ENCODE measurements around the gene P4HA3.

DNA sequence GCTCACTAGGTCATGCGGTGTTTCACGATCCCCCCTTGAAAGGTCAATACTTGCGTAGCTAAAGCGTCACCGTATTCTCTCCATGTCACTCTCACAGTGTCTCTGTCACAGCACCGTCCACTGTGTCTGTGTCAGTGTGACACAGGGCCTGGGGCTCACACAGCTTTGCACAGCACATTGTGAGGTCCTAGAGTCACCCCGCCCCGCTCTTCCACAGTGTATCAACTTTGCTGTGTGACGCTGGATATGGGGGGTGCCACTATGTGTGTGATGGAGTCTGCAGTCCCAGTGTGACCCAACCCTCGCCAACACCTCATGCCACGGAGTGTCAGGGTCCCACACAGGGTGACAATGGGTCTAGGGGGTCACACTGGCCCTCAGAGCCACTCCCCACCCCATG is 583 bp downstream of the P4HA3 start:
- no peak for TF ChIP-seq CREM (CRISPR knock-in tag; IDR thresholded peaks at IDR 0.05)
- TF ChIP-seq, protein P1, sequence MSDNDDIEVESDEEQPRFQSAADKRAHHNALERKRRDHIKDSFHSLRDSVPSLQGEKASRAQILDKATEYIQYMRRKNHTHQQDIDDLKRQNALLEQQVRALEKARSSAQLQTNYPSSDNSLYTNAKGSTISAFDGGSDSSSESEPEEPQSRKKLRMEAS (CRISPR knock-in tag; IDR thresholded peaks at IDR 0.05) = no peak
- TF ChIP-seq SP1 (CRISPR knock-in tag; conservative IDR thresholded peaks at IDR 0.05) = no peak
- TF ChIP-seq ZNF121 (CRISPR knock-in tag; IDR thresholded peaks at IDR 0.05) = no peak
- TF ChIP-seq, protein P2, sequence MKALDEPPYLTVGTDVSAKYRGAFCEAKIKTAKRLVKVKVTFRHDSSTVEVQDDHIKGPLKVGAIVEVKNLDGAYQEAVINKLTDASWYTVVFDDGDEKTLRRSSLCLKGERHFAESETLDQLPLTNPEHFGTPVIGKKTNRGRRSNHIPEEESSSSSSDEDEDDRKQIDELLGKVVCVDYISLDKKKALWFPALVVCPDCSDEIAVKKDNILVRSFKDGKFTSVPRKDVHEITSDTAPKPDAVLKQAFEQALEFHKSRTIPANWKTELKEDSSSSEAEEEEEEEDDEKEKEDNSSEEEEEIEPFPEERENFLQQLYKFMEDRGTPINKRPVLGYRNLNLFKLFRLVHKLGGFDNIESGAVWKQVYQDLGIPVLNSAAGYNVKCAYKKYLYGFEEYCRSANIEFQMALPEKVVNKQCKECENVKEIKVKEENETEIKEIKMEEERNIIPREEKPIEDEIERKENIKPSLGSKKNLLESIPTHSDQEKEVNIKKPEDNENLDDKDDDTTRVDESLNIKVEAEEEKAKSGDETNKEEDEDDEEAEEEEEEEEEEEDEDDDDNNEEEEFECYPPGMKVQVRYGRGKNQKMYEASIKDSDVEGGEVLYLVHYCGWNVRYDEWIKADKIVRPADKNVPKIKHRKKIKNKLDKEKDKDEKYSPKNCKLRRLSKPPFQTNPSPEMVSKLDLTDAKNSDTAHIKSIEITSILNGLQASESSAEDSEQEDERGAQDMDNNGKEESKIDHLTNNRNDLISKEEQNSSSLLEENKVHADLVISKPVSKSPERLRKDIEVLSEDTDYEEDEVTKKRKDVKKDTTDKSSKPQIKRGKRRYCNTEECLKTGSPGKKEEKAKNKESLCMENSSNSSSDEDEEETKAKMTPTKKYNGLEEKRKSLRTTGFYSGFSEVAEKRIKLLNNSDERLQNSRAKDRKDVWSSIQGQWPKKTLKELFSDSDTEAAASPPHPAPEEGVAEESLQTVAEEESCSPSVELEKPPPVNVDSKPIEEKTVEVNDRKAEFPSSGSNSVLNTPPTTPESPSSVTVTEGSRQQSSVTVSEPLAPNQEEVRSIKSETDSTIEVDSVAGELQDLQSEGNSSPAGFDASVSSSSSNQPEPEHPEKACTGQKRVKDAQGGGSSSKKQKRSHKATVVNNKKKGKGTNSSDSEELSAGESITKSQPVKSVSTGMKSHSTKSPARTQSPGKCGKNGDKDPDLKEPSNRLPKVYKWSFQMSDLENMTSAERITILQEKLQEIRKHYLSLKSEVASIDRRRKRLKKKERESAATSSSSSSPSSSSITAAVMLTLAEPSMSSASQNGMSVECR (CRISPR knock-in tag; IDR thresholded peaks at IDR 0.05; ENCODE audit: borderline replicate concordance) = no peak
- TF ChIP-seq, protein P3, sequence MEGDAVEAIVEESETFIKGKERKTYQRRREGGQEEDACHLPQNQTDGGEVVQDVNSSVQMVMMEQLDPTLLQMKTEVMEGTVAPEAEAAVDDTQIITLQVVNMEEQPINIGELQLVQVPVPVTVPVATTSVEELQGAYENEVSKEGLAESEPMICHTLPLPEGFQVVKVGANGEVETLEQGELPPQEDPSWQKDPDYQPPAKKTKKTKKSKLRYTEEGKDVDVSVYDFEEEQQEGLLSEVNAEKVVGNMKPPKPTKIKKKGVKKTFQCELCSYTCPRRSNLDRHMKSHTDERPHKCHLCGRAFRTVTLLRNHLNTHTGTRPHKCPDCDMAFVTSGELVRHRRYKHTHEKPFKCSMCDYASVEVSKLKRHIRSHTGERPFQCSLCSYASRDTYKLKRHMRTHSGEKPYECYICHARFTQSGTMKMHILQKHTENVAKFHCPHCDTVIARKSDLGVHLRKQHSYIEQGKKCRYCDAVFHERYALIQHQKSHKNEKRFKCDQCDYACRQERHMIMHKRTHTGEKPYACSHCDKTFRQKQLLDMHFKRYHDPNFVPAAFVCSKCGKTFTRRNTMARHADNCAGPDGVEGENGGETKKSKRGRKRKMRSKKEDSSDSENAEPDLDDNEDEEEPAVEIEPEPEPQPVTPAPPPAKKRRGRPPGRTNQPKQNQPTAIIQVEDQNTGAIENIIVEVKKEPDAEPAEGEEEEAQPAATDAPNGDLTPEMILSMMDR (IDR thresholded peaks at IDR 0.05) = no peak
- TF ChIP-seq, protein P4, sequence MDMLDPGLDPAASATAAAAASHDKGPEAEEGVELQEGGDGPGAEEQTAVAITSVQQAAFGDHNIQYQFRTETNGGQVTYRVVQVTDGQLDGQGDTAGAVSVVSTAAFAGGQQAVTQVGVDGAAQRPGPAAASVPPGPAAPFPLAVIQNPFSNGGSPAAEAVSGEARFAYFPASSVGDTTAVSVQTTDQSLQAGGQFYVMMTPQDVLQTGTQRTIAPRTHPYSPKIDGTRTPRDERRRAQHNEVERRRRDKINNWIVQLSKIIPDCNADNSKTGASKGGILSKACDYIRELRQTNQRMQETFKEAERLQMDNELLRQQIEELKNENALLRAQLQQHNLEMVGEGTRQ (CRISPR knock-in tag; IDR thresholded peaks at IDR 0.05) = no peak
- no peak for TF ChIP-seq CBFB (CRISPR knock-in tag; IDR thresholded peaks at IDR 0.05; ENCODE audit: low read depth)
- TF ChIP-seq, protein P5, sequence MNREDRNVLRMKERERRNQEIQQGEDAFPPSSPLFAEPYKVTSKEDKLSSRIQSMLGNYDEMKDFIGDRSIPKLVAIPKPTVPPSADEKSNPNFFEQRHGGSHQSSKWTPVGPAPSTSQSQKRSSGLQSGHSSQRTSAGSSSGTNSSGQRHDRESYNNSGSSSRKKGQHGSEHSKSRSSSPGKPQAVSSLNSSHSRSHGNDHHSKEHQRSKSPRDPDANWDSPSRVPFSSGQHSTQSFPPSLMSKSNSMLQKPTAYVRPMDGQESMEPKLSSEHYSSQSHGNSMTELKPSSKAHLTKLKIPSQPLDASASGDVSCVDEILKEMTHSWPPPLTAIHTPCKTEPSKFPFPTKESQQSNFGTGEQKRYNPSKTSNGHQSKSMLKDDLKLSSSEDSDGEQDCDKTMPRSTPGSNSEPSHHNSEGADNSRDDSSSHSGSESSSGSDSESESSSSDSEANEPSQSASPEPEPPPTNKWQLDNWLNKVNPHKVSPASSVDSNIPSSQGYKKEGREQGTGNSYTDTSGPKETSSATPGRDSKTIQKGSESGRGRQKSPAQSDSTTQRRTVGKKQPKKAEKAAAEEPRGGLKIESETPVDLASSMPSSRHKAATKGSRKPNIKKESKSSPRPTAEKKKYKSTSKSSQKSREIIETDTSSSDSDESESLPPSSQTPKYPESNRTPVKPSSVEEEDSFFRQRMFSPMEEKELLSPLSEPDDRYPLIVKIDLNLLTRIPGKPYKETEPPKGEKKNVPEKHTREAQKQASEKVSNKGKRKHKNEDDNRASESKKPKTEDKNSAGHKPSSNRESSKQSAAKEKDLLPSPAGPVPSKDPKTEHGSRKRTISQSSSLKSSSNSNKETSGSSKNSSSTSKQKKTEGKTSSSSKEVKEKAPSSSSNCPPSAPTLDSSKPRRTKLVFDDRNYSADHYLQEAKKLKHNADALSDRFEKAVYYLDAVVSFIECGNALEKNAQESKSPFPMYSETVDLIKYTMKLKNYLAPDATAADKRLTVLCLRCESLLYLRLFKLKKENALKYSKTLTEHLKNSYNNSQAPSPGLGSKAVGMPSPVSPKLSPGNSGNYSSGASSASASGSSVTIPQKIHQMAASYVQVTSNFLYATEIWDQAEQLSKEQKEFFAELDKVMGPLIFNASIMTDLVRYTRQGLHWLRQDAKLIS (CRISPR knock-in tag; IDR thresholded peaks at IDR 0.05; ENCODE audit: borderline replicate concordance) = no peak
- no peak for TF ChIP-seq FOXK1 (CRISPR knock-in tag; IDR thresholded peaks at IDR 0.05)
